Stimulated activated naive B cell treated with anti-CD40 and anti-IgM and Interleukin-4, amounts not matched to agents 10 μg/mL and 1 μg/mL and 100 μg/mL, for 72 hours (primary cell): ENCODE data around the gene CES3.
"Not testable (repeated sequence)": the region's sequence is repeated elsewhere in the genome, so short reads cannot be mapped to it uniquely, and the experiment has no call there.

Experiments used
- ATAC-seq, 2 donors: fragments of 150-1000 bp; cut with Tn5 transposase; replicated peaks; 2 replicates each; pipeline ENCODE4 v1.10.0; 2021; ENCODE audit warnings: moderate library complexity in 1 of 2
- DNase-seq: peaks from one replicate; pipeline ENCODE4 v3.0.0; 2021
- H3K27ac Mint-ChIP-seq: one replicate; pipeline ENCODE4 v1.8.0; 2022; ENCODE audit warnings: mild to moderate bottlenecking, mixed read lengths
- H3K27me3 Mint-ChIP-seq, 2 donors: one replicate each; pipeline ENCODE4 v1.8.0; 2022; ENCODE audit warnings: mixed read lengths in 2 of 2
- H3K36me3 Mint-ChIP-seq, 2 donors: one replicate each; pipeline ENCODE4 v1.8.0; 2022; ENCODE audit warnings: mixed read lengths in 2 of 2, mild to moderate bottlenecking in 1 of 2
- H3K4me1 Mint-ChIP-seq, 2 donors: one replicate each; pipeline ENCODE4 v1.8.0; 2022; ENCODE audit warnings: mixed read lengths in 2 of 2, mild to moderate bottlenecking in 1 of 2
- H3K4me3 Mint-ChIP-seq, 2 donors: one replicate each; pipeline ENCODE4 v1.8.0; 2022; ENCODE audit warnings: mild to moderate bottlenecking in 2 of 2, mixed read lengths in 2 of 2, moderate library complexity in 1 of 2
- H3K9me3 Mint-ChIP-seq, 2 donors: one replicate each; pipeline ENCODE4 v1.8.0; 2022; ENCODE audit warnings: mixed read lengths in 2 of 2, mild to moderate bottlenecking in 1 of 2

The CES3 gene

DNA sequence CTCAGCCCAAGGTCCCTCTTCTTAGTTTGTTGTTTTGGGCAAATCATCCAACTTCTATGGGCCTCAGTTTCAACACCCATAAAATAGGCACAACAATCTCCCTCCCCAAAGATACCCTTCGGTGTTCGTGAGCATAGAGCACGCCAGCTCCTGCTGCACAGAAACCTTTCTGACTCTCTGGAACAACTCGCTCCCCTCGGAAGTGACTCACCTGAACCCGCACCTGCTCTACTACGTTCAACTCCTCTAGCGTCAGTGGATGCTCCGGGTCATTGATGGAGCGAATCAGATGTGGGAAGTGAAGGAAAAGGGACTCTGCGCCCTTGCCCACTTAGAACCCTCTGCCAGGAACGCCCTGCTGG, 27.3 kb upstream of the CES3 start:
- Mint-ChIP-seq H3K4me3 (peak overlapping the region; percentile 98 to 99), H3K4me1 (peaks cover 44 to 60% of the 10 kb centered on the region in 2 donors), H3K27me3 (no peaks in the 10 kb centered on the region), H3K27ac (peak overlapping the region; percentile 99), H3K36me3 (peaks cover 27 to 61% of the 10 kb centered on the region in 2 donors), H3K9me3 (no peaks in the 10 kb centered on the region)
- peak; percentile 50 to 64 for ATAC-seq
- DNase-seq = no peak

DNA sequence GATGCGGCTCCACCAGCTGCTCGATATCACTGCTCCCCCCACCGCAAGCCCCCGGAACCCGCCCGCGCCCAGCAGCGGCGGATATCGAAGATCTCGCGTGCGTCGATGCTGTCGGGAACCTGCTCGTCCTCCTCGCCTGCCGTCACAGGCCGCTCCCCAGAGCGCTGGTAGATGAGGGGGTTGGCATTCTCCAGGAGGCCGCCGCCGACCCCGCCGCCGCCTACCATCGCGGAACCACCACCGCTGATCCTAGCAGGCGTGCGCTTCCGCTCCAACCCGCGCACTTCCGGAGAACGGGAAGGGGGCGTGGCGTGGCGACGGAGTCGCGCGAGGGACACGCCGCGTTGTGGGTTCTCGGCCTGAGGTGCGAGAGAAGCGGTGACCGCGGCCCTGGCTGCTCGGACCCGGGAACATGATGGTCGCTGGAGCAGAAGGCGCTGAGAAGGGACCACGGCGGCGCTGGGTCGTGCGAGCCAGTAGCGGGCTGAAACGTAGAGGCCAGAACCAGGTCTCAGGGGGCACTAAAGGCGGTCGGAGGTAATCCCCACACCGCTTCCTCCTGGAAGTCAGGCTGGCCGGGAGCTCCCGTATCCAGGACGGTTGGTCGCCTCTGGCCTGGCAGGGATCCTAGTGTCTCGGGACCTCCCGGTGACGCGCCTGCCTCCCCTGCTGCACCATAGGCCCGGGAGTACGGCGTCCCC, 26.8 kb upstream of the CES3 start, which contains the start of gene CIAO2B:
CIAO2B (minus strand) TSS at position 265 of the 701 bp plus-strand sequence; CDS start at position 227, 38 bp downstream.
- Mint-ChIP-seq H3K4me3 (peak within 1 kb of the TSS; percentile 98 to 99), H3K9me3 (no peaks in the 10 kb centered on the region), H3K36me3 (peaks cover 27 to 64% of the 10 kb centered on the region in 2 donors), H3K27ac (peak within 1 kb of the TSS; percentile 99), H3K27me3 (no peaks in the 10 kb centered on the region), H3K4me1 (peaks cover 44 to 62% of the 10 kb centered on the region in 2 donors)
- ATAC-seq (peak; percentile 86 to 91), DNase-seq (peak; percentile 88)

DNA sequence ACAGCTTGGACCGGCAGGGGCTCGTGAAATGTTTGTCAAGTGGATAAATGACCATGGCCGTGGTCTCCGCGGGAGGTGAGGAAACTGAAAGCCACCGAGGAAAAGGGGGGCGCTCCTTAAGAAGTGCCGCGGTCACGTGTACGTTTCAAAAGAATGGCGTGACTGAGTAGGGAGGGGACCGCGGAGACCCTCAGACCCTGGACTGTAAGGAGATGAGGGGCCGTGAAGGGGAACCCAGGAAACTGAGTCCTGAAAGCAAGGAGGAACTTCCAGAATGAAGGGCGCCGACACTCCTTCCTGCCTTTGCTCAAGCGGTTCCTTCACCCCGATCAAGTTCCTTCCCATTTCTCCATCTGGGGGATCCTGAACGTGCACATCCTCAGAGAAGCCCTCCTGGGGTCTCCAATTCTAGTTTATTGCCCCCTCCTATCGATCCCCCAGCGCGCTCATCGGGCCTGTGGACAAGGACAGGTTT, 26.2 kb upstream of the CES3 start:
- not testable (repeated sequence) for H3K27me3 Mint-ChIP-seq, DNase-seq, ATAC-seq, H3K9me3 Mint-ChIP-seq
- Mint-ChIP-seq H3K27ac (peak overlapping the region; percentile 99), H3K4me3 (peak overlapping the region; percentile 98 to 99), H3K36me3 (peaks cover 29 to 63% of the 10 kb centered on the region in 2 donors), H3K4me1 (peaks cover 44 to 62% of the 10 kb centered on the region in 2 donors)

DNA sequence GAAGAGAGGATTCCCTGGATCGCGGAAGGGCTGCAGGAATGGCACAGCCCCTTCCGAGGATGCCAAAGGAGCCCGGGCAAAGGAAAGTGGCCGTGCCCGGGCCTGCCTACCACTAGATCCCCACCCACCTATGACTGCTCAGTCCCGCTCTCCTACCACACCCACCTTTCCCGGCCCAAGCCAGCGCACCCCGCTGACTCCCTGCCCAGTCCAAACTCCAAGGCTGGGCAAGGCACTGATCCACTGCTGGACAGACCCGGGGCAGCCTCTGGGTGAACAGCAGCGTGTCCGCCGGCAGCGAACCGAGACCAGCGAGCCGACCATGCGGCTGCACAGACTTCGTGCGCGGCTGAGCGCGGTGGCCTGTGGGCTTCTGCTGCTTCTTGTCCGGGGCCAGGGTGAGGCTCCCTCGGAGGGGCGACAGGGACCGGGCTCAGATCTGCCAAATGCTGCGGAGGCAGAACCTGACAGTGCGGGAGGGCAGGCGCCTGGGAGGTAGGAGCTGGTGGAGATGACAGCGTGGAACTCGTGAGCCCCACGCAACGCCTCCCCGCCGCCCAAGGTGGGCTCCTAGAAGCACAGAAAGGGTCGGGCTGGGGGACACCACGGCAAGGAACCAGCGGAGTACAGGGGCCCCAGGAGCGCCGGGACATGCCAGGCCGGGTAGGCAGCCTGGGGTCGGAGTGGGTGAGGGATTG, 25.6 kb upstream of the CES3 start, which contains the start of gene CES2:
CES2 (plus strand) TSS at position 203 of the 698 bp plus-strand sequence; CDS start at position 323, 120 bp downstream.
- ATAC-seq (no peak), DNase-seq (no peak)
- H3K27me3 Mint-ChIP-seq = no peaks in the 10 kb centered on the region
- peaks cover 31 to 62% of the 10 kb centered on the region in 2 donors for H3K36me3 Mint-ChIP-seq
- no peaks in the 10 kb centered on the region for H3K9me3 Mint-ChIP-seq
- H3K4me3 Mint-ChIP-seq = peak within 1 kb of the TSS; percentile 98 to 99
- H3K4me1 Mint-ChIP-seq = peaks cover 44 to 62% of the 10 kb centered on the region in 2 donors
- peak within 1 kb of the TSS; percentile 99 for H3K27ac Mint-ChIP-seq

DNA sequence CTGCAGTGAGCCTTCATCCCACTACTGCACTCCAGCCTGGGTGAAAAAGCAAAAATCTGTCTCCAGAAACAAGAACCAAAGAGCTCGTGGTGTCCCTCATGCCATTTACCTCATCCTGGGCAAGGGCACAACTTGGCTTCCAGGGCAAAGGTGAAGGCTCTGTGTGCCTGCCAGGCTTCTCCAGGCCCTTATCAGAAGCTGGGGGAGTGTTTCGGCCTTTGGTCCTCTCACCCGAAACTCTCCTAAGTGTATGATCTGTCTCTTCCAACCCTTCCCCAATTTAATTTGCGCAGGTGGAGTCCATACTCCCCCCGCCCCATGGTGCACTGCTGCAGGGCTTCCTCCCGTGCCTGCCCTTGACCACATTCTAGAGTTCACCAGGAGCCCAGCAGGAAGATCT, 24.6 kb upstream of the CES3 start:
- peak overlapping the region; percentile 63 for H3K27ac Mint-ChIP-seq
- peaks cover 36 to 66% of the 10 kb centered on the region in 2 donors for H3K36me3 Mint-ChIP-seq
- DNase-seq (no peak), ATAC-seq (no peak)
- peak overlapping the region; percentile 31 to 50 for H3K4me3 Mint-ChIP-seq
- H3K27me3 Mint-ChIP-seq = no peaks in the 10 kb centered on the region
- H3K4me1 Mint-ChIP-seq = peaks cover 44 to 62% of the 10 kb centered on the region in 2 donors
- H3K9me3 Mint-ChIP-seq = no peaks in the 10 kb centered on the region

DNA sequence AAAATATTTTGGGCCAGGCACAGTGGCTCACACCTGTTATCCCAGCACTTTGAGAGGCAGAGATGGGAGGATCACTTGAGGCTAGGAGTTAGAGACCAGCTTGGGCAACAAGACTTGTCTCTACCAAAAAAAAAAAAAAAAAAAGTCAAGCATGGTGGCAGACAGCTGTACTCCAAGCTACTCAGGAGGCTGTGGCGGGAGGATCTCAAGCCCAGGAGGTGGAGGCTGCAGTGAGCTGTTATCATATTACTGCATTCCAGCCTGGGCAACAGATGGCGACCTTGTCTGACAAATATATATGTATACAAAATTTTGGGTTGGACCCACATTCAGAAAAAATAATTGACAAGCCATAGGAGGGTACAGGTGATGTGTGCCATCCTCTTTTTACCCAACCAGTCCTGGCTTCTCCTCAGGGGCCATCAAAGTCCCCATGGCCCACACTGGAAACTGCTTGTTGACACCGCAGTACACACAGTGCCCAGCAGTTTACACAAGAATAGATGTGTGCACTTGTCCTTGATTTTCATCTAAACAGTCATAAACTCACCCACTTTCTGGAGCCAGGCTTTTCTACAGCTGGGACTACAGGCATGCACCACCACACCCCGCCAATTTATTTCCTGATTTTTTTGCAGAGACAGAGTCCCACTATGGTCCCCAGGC, 24.0 kb upstream of the CES3 start:
- no peaks in the 10 kb centered on the region for H3K27me3 Mint-ChIP-seq
- ATAC-seq (no peak), DNase-seq (no peak)
- no peaks in the 10 kb centered on the region for H3K9me3 Mint-ChIP-seq
- peaks cover 38 to 67% of the 10 kb centered on the region in 2 donors for H3K36me3 Mint-ChIP-seq
- H3K4me1 Mint-ChIP-seq = peaks cover 42 to 56% of the 10 kb centered on the region in 2 donors
- H3K4me3 Mint-ChIP-seq = peak overlapping the region; percentile 31 to 50
- H3K27ac Mint-ChIP-seq = peak overlapping the region; percentile 63

DNA sequence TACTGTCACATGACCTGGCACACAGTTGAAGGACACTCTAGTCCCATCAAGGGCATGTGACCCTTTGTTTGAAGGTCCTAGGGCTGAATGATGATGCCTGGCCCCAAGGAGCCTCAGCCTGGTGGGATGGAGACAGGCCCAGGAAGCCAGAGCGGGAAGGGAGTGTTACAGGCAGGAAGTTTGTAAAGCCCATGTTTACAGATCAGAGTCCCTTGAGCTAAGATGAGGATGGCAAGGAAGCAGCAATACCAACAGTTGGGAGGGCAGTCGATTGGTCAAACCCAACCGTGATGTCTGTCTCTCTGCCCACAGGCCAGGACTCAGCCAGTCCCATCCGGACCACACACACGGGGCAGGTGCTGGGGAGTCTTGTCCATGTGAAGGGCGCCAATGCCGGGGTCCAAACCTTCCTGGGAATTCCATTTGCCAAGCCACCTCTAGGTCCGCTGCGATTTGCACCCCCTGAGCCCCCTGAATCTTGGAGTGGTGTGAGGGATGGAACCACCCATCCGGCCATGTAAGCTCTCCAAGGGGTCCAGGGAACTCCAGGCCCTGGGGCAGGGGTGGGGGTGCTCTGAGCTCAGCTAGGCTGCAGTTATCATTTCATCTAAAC, 23.2 kb upstream of the CES3 start:
- Mint-ChIP-seq H3K27ac (no peak overlapping the region), H3K4me1 (peaks cover 34 to 48% of the 10 kb centered on the region in 2 donors), H3K9me3 (no peaks in the 10 kb centered on the region), H3K36me3 (peaks cover 43 to 67% of the 10 kb centered on the region in 2 donors), H3K27me3 (no peaks in the 10 kb centered on the region), H3K4me3 (no peak overlapping the region)
- ATAC-seq (no peak), DNase-seq (no peak)

DNA sequence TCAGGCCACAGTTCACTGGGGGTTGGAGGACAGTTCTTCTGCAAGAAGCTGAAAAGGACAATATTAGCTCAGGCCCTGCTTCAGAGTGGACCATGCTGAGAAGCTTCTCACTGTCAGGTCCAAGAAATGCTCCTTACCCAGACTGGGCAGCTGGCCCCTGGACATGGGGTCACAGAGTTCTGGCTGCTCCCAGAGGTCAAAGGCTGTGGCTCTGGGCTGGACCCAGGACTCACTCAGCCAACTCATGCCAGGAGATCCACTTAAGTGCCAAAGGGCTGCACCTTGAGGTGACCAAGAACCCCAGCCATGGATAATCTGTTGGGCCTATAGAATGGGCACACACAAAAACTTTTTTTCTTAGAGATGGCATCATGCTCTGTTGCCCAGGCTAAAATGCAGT, 21.7 kb upstream of the CES3 start:
- Mint-ChIP-seq H3K9me3 (no peaks in the 10 kb centered on the region), H3K36me3 (peaks cover 36 to 58% of the 10 kb centered on the region in 2 donors), H3K4me3 (no peak overlapping the region), H3K27me3 (no peaks in the 10 kb centered on the region), H3K4me1 (peaks cover 20 to 33% of the 10 kb centered on the region in 2 donors), H3K27ac (no peak overlapping the region)
- no peak for ATAC-seq
- no peak for DNase-seq

DNA sequence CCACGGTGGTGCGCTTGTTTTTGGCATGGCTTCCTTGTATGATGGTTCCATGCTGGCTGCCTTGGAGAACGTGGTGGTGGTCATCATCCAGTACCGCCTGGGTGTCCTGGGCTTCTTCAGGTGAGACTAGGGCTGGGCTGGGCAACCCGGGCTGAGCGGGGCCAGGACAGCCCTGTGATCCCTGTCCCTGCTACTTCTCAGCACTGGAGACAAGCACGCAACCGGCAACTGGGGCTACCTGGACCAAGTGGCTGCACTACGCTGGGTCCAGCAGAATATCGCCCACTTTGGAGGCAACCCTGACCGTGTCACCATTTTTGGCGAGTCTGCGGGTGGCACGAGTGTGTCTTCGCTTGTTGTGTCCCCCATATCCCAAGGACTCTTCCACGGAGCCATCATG, 20.8 kb upstream of the CES3 start:
- Mint-ChIP-seq H3K4me3 (no peak overlapping the region), H3K4me1 (peaks cover 20 to 28% of the 10 kb centered on the region in 2 donors), H3K36me3 (peaks cover 34 to 58% of the 10 kb centered on the region in 2 donors), H3K27me3 (no peaks in the 10 kb centered on the region), H3K9me3 (no peaks in the 10 kb centered on the region), H3K27ac (no peak overlapping the region)
- ATAC-seq = no peak
- DNase-seq = no peak

DNA sequence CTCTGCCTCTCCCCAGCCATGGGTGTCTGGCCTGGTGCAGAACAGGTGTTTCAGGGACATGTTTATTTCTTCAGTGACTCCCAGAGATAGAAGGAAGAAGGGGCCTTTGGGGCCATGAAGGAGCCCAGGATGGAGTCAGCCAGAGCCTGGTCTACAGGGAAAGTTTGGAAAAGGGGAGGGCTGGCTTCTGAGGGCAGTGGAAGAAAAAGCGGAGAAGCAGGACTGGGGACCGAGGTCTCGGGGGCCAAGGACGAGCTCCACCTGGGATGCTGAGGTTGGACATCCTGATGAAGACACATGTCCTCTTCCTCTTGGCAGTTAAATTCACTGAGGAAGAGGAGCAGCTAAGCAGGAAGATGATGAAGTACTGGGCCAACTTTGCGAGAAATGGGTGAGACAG, 18.1 kb upstream of the CES3 start:
- Mint-ChIP-seq H3K4me3 (no peak overlapping the region), H3K36me3 (peaks cover 28 to 40% of the 10 kb centered on the region in 2 donors), H3K9me3 (no peaks in the 10 kb centered on the region), H3K27ac (no peak overlapping the region), H3K27me3 (peaks cover under 1 to 5% of the 10 kb centered on the region in 2 donors), H3K4me1 (peaks cover 8 to 23% of the 10 kb centered on the region in 2 donors)
- ATAC-seq (no peak), DNase-seq (no peak)

DNA sequence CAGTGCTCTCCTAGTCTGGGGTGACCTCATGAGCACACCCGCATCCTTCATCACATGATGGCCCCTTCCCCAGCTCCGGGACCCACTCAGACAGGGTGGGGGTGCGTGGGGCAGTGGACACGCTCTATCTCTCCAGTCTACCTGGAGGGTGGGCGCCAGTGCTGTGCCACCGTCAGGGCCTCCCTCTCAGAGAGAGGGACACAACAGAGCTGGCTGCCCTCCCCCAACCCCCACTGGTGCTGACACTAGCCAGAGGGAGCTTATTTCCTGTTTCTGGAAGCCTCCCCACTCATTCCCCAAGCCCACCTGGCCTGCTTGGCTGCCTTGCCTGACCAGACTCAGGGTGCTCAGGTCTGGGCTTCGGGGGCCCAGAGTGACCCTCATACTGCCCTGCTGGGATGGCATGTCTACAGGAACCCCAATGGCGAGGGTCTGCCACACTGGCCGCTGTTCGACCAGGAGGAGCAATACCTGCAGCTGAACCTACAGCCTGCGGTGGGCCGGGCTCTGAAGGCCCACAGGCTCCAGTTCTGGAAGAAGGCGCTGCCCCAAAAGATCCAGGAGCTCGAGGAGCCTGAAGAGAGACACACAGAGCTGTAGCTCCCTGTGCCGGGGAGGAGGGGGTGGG, 17.5 kb upstream of the CES3 start:
- DNase-seq (no peak), ATAC-seq (no peak)
- no peak overlapping the region for H3K4me3 Mint-ChIP-seq
- peaks cover 28 to 36% of the 10 kb centered on the region in 2 donors for H3K36me3 Mint-ChIP-seq
- H3K27ac Mint-ChIP-seq = no peak overlapping the region
- H3K9me3 Mint-ChIP-seq = no peaks in the 10 kb centered on the region
- peaks cover 6 to 11% of the 10 kb centered on the region in 2 donors for H3K27me3 Mint-ChIP-seq
- peaks cover 14 to 23% of the 10 kb centered on the region in 2 donors for H3K4me1 Mint-ChIP-seq

DNA sequence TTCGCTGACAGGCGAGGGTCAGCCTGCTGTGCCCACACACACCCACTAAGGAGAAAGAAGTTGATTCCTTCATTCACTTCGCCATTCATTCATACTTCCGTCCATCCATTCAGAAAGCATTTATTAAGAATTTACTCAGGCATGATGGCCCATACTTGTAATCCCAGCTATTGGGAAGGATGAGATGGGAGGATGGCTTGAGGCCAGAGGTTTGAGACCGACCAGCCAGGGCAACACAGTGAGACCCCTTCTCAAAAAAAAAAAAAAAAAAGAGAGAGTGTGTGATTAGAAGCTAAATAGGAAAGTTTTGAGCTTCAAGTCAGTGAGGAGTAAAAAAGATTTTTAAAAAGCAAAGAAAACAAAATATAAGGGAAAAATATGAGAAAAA, 17.0 kb upstream of the CES3 start:
- peaks cover 11 to 16% of the 10 kb centered on the region in 2 donors for H3K27me3 Mint-ChIP-seq
- H3K9me3 Mint-ChIP-seq = no peaks in the 10 kb centered on the region
- peaks cover 17 to 24% of the 10 kb centered on the region in 2 donors for H3K4me1 Mint-ChIP-seq
- H3K27ac Mint-ChIP-seq = no peak overlapping the region
- peaks cover 28 to 31% of the 10 kb centered on the region in 2 donors for H3K36me3 Mint-ChIP-seq
- DNase-seq (no peak), ATAC-seq (no peak)
- H3K4me3 Mint-ChIP-seq = no peak overlapping the region

DNA sequence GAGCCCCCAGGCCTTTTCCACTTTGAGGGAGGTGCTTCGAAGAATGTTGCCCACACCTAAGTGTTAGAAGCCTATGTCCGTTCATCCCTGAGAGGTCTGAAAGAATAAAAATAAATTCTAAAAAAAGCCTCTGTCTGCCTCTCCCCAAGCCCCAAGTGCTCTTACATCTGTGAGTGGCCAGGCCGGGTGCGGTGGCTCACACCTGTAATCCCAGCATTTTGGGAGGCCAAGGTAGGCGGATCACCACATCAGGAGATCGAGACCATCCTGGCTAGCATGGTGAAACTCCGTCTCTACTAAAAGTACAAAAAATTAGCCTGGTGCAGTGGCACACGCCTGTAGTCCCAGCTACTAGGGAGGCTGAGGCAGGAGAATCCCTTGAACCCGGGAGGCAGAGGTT, 16.1 kb upstream of the CES3 start:
- ATAC-seq, DNase-seq, H3K4me3 Mint-ChIP-seq, H3K9me3 Mint-ChIP-seq: not testable (repeated sequence)
- H3K36me3 Mint-ChIP-seq = peaks cover 25 to 27% of the 10 kb centered on the region in 2 donors
- H3K27me3 Mint-ChIP-seq = peaks cover 19 to 25% of the 10 kb centered on the region in 2 donors
- peak overlapping the region; percentile 14 for H3K27ac Mint-ChIP-seq
- peaks cover 17 to 24% of the 10 kb centered on the region in 2 donors for H3K4me1 Mint-ChIP-seq
